HG02840 (cell line): ENCODE measurements around the gene SOX10.

ENCODE experiments used
- ATAC-seq: cut with Tn5 transposase; IDR thresholded peaks from one replicate; pipeline ENCODE4 v1.9.1; 2021; ENCODE audit warnings: mild to moderate bottlenecking, moderate library complexity, moderate number of reproducible peaks; ENCODE audit not compliant: unreplicated experiment, low FRiP score

Gene SOX10

DNA sequence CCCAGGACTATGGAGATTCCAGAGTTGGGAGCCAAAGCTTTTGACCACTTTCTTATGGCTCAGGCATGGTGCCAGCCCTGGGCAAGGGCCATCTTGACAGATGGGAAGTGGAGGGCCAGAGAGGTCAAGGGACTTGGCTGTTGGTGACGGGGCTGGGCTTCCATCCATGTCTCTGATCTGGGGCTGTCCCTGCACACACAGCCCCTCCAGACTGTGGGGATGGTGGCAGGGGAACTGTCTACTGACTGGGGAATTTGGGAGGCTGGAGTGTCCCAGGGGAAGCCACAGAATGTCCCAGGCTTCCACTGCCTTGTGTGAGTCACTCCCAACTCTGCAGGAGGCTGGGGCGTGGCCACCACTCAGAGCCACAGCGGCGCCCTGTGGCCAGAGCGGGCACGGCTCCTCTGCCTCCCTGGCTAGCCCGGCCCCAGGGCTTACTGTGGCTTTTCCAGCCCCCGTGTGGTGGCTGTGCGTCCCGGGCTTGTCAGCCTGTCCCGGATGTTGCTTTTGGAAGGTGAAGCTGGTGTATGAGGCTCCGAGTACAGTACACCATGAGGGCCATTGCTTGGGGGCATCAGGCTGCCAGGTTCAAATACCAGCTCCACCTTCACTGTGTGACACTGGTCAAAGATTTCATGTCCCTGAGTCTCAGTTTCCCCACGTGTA is 50.5 kb downstream of the SOX10 start:
- no peak for ATAC-seq

- ATAC-seq: no peak
Observed at GRCh38 chr22:37932821-37933578, 51.4 kb downstream of the SOX10 start.

DNA sequence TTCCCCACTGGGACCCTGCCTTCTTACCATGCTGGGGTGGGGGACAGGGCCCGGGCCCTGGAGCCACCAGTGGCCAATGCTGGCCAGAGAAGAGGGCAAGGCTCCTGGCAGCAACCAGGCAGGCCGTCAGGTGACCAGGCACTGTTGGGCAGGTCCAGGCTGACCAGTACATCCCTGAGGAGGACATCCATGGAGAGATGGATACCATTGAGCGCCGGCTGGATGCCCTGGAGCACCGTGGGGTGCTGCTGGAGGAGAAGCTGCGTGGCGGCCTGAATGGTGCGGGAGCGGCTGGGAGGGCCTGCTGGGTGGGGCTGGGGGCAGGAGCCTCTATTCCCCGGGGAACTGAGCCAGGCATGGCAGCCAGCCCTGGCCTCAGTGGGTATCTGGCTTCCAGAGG is 52.0 kb downstream of the SOX10 start:
- ATAC-seq: no peak

- ATAC-seq: no peak
Observed at GRCh38 chr22:37931893-37932389, 52.4 kb downstream of the SOX10 start.

GRCh38 chr22:37930952-37931440 is 53.4 kb downstream of the SOX10 start:
- ATAC-seq: no peak

GRCh38 chr22:37930270-37930951 is 53.9 kb downstream of the SOX10 start:
- no peak for ATAC-seq

DNA sequence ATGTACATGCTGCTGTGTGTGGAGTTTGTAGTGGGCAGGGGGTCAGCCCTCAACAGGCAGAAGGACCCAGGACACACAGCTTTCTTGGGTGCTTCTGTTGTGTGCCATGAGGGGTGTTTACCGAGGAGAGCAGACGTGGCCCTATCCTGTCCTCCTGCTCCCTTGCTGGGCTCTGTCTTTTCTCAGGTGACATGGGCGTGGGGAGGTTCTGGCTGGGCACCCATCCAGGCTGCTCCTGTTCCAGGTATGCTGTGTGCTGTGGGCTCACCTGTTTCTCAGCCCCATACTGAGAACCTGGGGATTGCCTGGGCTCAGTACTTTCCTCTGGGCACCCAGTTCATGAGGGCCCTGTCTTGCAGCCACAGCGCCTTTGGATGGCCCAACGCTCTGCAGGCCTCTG is 55.0 kb downstream of the SOX10 start:
- no peak for ATAC-seq

- no peak for ATAC-seq
Observed at GRCh38 chr22:37927637-37927936, 56.8 kb downstream of the SOX10 start.

- no peak for ATAC-seq
Observed at GRCh38 chr22:37926771-37927636, 57.4 kb downstream of the SOX10 start.

- ATAC-seq: no peak
Observed at GRCh38 chr22:37926358-37926757, 58.0 kb downstream of the SOX10 start.

- ATAC-seq: no peak
Observed at GRCh38 chr22:37925767-37926166, 58.6 kb downstream of the SOX10 start.

GRCh38 chr22:37925330-37925729 is 59.0 kb downstream of the SOX10 start:
- ATAC-seq: no peak

DNA sequence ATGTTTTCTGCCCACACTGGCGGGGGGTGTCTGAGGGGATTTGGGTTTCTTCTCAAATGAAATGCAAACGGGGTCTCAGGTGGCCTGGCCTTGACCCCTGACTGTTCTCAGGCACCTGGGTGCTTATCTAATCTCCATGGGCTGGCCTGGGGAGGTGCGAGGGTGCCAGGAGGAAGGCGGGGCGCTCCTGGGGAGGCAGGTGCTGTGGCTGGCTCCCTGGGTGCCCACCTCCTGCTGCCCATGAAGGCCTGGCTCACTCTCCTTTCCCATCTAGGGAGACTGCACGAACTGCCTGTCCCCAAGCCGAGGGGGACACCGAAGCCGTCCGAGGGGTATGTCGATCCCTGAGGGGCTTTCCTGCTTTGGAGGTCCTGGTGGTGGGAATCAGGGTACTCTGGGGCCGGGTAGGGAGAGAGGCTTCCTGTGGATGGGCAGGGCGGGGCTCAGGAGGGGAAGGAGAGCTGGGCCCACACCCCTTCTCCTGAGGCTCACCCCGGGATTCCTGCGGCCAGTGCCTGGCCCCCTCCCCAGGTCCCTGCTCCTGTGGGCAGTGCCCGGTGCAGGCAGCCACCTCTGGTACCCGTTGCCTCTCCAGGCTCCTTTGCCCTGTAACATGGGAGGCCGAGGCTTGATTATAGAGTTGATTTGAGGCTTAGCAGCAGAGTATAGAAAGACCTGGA is 59.8 kb downstream of the SOX10 start:
- no peak for ATAC-seq

GRCh38 chr22:37923927-37924326 is 60.4 kb downstream of the SOX10 start:
- no peak for ATAC-seq
